ENCODE data around the gene GPR27.

Gene GPR27

DNA sequence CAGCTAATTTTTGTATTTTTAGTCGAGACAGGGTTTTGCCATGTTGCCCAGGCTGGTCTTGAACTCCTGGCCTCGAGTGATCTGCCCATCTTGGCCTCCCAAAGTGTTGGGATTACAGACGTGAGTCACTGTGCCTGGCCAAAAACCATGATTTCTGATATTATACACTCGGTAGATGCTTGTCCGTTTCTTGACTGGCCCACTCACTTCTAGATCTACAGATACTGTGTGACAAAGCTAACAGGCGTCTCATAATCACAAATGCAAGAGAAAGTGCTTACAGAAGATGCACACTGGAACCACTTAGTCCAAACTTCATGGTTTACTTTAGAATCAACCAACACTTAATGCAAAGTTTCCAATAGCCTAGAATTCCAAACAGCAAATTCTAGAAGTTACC lies 22.9 kb downstream of the GPR27 start:
- no peak for FAIRE-seq
- TF ChIP-seq, protein P1, sequence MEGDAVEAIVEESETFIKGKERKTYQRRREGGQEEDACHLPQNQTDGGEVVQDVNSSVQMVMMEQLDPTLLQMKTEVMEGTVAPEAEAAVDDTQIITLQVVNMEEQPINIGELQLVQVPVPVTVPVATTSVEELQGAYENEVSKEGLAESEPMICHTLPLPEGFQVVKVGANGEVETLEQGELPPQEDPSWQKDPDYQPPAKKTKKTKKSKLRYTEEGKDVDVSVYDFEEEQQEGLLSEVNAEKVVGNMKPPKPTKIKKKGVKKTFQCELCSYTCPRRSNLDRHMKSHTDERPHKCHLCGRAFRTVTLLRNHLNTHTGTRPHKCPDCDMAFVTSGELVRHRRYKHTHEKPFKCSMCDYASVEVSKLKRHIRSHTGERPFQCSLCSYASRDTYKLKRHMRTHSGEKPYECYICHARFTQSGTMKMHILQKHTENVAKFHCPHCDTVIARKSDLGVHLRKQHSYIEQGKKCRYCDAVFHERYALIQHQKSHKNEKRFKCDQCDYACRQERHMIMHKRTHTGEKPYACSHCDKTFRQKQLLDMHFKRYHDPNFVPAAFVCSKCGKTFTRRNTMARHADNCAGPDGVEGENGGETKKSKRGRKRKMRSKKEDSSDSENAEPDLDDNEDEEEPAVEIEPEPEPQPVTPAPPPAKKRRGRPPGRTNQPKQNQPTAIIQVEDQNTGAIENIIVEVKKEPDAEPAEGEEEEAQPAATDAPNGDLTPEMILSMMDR (IDR thresholded peaks at IDR 0.05; ENCODE audit: insufficient read depth, missing control alignments): no peak
- DNase-seq (ENCODE audit: insufficient read length, low spot score): no peak

DNA sequence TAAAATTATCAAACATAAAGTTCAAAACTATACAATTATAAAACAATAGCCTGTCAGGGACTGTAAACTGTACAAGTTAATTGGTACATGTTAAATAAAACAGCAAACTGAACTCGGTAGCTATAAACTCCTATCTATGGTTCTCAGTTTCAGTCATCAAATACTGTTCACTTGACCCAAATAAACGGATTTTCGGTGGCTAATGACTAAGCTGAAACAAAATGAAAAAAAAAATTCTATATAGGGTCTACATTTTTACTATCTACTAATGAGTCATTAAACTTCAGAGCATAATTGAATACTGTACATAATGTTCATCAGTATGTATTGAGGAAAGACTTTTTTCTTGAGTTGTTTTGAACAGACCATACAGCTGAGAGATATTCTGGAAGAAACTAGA lies 24.7 kb downstream of the GPR27 start:
- DNase-seq (ENCODE audit: insufficient read length, low spot score) (no peak), FAIRE-seq (no peak)
- TF ChIP-seq, protein P1 (IDR thresholded peaks at IDR 0.05; ENCODE audit: insufficient read depth, missing control alignments): no peak

DNA sequence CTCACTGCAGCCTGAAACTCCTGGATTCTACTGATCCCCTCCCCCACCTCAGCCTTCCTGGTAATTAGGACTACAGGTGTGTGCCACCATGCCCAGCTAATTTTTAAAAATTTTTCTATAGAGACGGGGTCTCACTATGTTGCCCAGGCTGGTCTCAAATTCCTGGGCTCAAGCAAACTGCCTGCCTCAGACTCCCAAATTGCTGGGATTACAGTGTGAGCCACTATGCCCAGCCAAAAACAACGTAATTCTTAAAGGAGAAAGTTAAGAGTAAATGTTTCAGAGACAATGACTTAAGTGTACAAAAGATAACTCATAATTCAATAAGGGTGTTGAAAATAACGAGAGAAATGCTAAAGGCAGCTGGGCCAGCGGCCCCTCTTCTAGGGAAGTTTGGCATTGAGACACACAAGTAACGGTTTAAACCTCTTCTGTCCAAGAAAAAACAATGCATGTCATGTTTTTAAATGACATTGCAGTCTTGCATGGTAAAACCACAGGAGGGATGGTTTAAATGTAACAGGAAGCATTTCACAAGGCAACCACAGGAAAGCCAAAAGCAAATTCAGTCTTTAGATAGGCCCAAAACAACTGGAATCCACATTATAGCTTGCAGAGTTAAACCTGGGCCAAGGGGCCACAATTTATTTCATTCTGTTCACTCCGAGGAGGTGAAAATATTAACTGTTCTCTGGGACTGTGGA lies 26.2 kb downstream of the GPR27 start:
- TF ChIP-seq, protein P1 (IDR thresholded peaks at IDR 0.05; ENCODE audit: insufficient read depth, missing control alignments): no peak
- FAIRE-seq (no peak), DNase-seq (ENCODE audit: insufficient read length, low spot score) (no peak)

DNA sequence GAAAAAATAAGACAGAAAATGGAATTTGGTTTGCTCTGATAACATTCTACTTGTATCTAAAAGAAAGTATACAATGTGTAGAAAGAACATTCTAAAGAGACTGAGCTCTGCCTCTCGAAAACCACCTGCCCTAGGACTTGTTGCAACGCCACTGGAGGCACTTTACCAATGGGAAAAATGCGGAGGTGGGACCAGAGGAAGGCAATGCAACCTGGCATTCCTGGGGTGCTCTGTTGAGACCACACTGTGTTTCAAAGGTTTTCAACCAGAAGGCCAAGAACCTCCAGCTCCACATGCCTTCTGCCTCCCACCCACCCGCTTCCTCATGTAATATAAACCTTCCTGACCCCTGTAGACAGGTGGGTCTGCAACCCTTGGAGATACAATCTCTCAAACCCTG lies 26.8 kb downstream of the GPR27 start:
- no peak for FAIRE-seq
- TF ChIP-seq, protein P1 (IDR thresholded peaks at IDR 0.05; ENCODE audit: insufficient read depth, missing control alignments): no peak
- no peak for DNase-seq (ENCODE audit: insufficient read length, low spot score)

DNA sequence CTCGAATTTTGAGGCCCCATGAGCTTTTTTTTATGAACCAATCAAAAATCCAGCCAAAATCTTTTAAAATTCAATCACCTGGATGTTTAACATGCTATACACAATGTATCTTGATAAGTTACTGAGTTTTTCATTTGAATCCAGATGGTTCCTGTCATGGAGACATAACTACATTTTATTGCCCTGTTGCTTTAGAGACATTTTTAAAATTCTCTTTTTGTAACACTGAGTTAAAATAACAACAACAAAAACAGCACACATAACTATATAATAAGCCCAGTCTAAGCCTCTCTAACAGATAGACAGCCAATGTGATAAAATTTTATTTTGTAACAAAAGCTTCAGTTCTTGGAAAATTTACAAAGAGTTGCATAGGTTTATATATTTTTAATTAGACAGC lies 29.5 kb downstream of the GPR27 start:
- DNase-seq (ENCODE audit: insufficient read length, low spot score) (no peak), FAIRE-seq (no peak)
- TF ChIP-seq, protein P1 (IDR thresholded peaks at IDR 0.05; ENCODE audit: insufficient read depth, missing control alignments): no peak

DNA sequence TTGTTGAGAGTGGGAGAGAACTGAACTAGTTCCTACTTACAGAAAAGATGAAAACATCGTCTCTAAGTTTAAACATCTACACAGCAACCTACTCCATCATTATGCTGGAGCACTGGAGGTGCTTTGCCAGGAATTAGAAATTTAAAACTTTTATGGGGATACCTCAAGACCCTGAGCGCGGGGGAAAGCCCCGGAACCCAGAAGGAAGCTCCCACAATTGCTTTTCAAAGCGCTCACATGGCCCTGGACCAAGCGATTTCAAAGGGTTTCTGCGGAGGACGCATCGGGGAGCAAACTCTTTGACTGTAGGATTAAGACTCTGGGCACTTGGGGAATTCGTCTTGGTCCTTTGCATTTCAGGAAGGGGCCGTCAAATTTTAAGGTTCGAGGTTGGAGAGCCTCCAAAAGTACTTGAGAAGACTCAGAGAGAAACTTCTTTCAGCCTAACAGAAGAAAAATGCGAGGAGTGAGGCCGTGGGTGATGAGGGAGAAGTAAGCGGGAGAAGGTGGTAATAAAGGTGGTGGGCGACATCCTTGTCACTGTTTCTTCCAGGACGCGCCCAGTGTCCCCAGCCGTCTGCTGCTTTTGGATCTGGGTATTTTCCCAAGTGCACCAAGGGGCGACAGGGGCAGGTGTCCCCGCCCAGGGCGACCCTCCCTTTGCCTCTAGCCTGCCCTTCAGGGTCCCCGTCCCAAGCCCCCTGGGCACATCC lies 30.7 kb downstream of the GPR27 start:
- TF ChIP-seq, protein P1 (IDR thresholded peaks at IDR 0.05; ENCODE audit: insufficient read depth, missing control alignments): no peak
- no peak for FAIRE-seq

More for the DNA sequence above, 30.7 kb downstream of the GPR27 start:
- DNase-seq (ENCODE audit: insufficient read length, low spot score): no peak
